Liver (tissue), 9 donors: Measurements from ENCODE around the gene MRPL46. TPM values are rescaled to one million over a fixed set of nuclear protein-coding genes. Genes with fewer than 3 reads are reported as not detected.

ENCODE experiments used
- DNase-seq: peaks from one replicate; pipeline ENCODE4 v3.0.0-alpha.2; 2017; ENCODE audit warnings: low spot score
- H3K27ac ChIP-seq, 2 donors: one replicate each; pipeline ENCODE4 v1.7.0; 2013; ENCODE audit warnings: inconsistent platforms in 2 of 2, low read length in 2 of 2, control low read depth in 1 of 2, low read depth in 1 of 2, mild to moderate bottlenecking in 1 of 2
- H3K27me3 ChIP-seq, 4 donors: one replicate each; pipeline versions ENCODE4 v1.6.1 to v1.7.0; 2013; ENCODE audit warnings: low read length in 3 of 4, inconsistent platforms in 1 of 4, mild to moderate bottlenecking in 1 of 4, moderate library complexity in 1 of 4; ENCODE audit not compliant: control insufficient read depth in 4 of 4, insufficient read depth in 4 of 4
- H3K36me3 ChIP-seq, 4 donors: one replicate each; pipeline versions ENCODE4 v1.6.1 to v1.7.0; 2013; ENCODE audit warnings: low read length in 3 of 4, mild to moderate bottlenecking in 3 of 4, low read depth in 1 of 4, moderate library complexity in 1 of 4; ENCODE audit not compliant: control insufficient read depth in 4 of 4, insufficient read depth in 3 of 4
- H3K4me1 ChIP-seq, 4 donors: one replicate each; pipeline versions ENCODE4 v1.6.1 to v1.7.0; 2013; ENCODE audit warnings: low read length in 3 of 4, mild to moderate bottlenecking in 3 of 4, moderate library complexity in 1 of 4; ENCODE audit not compliant: control insufficient read depth in 4 of 4, insufficient read depth in 4 of 4
- H3K4me3 ChIP-seq, 3 donors: one replicate each; pipeline versions ENCODE4 v1.6.1 to v1.7.0; 2013; ENCODE audit warnings: low read length in 3 of 3, control low read depth in 1 of 3, low read depth in 1 of 3, mild to moderate bottlenecking in 1 of 3
- H3K9ac ChIP-seq, 2 donors: one replicate each; pipeline ENCODE4 v1.7.0; 2013; ENCODE audit warnings: low read length in 2 of 2, mild to moderate bottlenecking in 2 of 2, moderate library complexity in 2 of 2, control low read depth in 1 of 2, low read depth in 1 of 2
- H3K9me3 ChIP-seq, 4 donors: one replicate each; pipeline versions ENCODE4 v1.6.1 to v1.7.0; 2013; ENCODE audit warnings: low read length in 3 of 4; ENCODE audit not compliant: control insufficient read depth in 4 of 4
- ATF3 ChIP-seq: IDR thresholded peaks from 2 replicates; pipeline ENCODE4 v1.6.1; 2016; ENCODE audit warnings: antibody characterized with exemption
- CTCF ChIP-seq: fragments of 150-350 bp; IDR thresholded peaks from 2 replicates; pipeline ENCODE4 v1.5.1; 2017; ENCODE audit warnings: improper control_type of control experiment, low read depth, low read length; ENCODE audit not compliant: missing input control
- EGR1 ChIP-seq, 2 donors: IDR thresholded peaks; 2 replicates each; pipeline ENCODE4 v1.6.1; 2016 to 2018; ENCODE audit warnings: antibody characterized with exemption in 2 of 2, low read depth in 2 of 2
- FOXA2 ChIP-seq: IDR thresholded peaks from 2 replicates; pipeline ENCODE4 v1.6.1; 2016; ENCODE audit warnings: antibody characterized with exemption
- GABPA ChIP-seq, 2 donors: IDR thresholded peaks in 1 of 2; conservative IDR thresholded peaks in 1 of 2; 2 replicates each; pipeline ENCODE4 v1.6.1; 2016; ENCODE audit warnings: antibody characterized with exemption in 2 of 2, mild to moderate bottlenecking in 1 of 2, moderate library complexity in 1 of 2
- HNF4A ChIP-seq, 2 donors: conservative IDR thresholded peaks; 2 replicates each; pipeline ENCODE4 v1.6.1; 2016; ENCODE audit warnings: antibody characterized with exemption in 2 of 2, mild to moderate bottlenecking in 2 of 2
- HNF4G ChIP-seq: IDR thresholded peaks from 2 replicates; pipeline ENCODE4 v1.6.1; 2016; ENCODE audit warnings: antibody characterized with exemption
- JUND ChIP-seq, 2 donors: IDR thresholded peaks; 2 replicates each; pipeline ENCODE4 v1.6.1; 2016; ENCODE audit warnings: antibody characterized with exemption in 2 of 2
- MAX ChIP-seq: IDR thresholded peaks from 2 replicates; pipeline ENCODE4 v1.6.1; 2016; ENCODE audit warnings: antibody characterized with exemption
- REST ChIP-seq: IDR thresholded peaks from 2 replicates; pipeline ENCODE4 v1.6.1; 2016; ENCODE audit warnings: antibody characterized with exemption, mild to moderate bottlenecking
- RXRA ChIP-seq, 2 donors: IDR thresholded peaks; 2 replicates each; pipeline ENCODE4 v1.6.1; 2017 to 2018; ENCODE audit warnings: antibody characterized with exemption in 2 of 2, mild to moderate bottlenecking in 1 of 2
- SP1 ChIP-seq: IDR thresholded peaks from 2 replicates; pipeline ENCODE4 v1.6.1; 2018; ENCODE audit warnings: antibody characterized with exemption, mild to moderate bottlenecking
- TAF1 ChIP-seq: conservative IDR thresholded peaks from 2 replicates; pipeline ENCODE4 v1.6.1; 2016; ENCODE audit warnings: antibody characterized with exemption, mild to moderate bottlenecking
- YY1 ChIP-seq: IDR thresholded peaks from 2 replicates; pipeline ENCODE4 v1.6.1; 2016; ENCODE audit warnings: antibody characterized with exemption, mild to moderate bottlenecking
- ZBTB33 ChIP-seq: IDR thresholded peaks from 2 replicates; pipeline ENCODE4 v1.6.1; 2016; ENCODE audit warnings: antibody characterized with exemption
- WGBS: extraction: QIAGEN DNeasy Blood & Tissue Kit; methylation state at CpG from one replicate; pipeline ENCODE4 v1.1.7; 2013; 5-methylcytosine and 5-hydroxymethylcytosine counted together
- polyA plus RNA-seq, 2 donors: library from polyadenylated mRNA; stranded (reverse) in 1 of 2; unstranded in 1 of 2; fragments of 200-250 nt in 1 of 2; fragments of >200 nt in 1 of 2; fragmentation: Nextera tagmentation in 1 of 2; extraction: Ambion mirVana in 1 of 2; gene quantifications; one replicate each; pipeline versions ENCODE4 v1.2.1 to v1.2.3, GENCODE V29; 2013 to 2015
- total RNA-seq, 2 donors: library from RNA; depleted of rRNA; stranded (reverse); fragments of >200 nt; gene quantifications; one replicate each; pipeline ENCODE4 v1.2.3, GENCODE V29; 2014
- donor health status: healthy.
- donor health status: healthy.
- donor health status: healthy.
- donor health status: healthy.
- donor health status: healthy.

MRPL46 gene
- total and polyA plus RNA-seq, 4 donors: 16.1 to 63.5 (median 39.2) TPM

- Histone ChIP-seq H3K27ac (no peak overlapping the region), H3K9ac (no peak overlapping the region), H3K4me1 (no peaks in the 10 kb centered on the region), H3K4me3 (no peak overlapping the region), H3K27me3 (no peaks in the 10 kb centered on the region), H3K9me3 (no peaks in the 10 kb centered on the region), H3K36me3 (peaks cover 0 to 15% (median 0%) of the 10 kb centered on the region in 4 donors)
- WGBS: 95% methylated on average over 2 of the region's 2 CpGs
- TF ChIP-seq SP1: no peak
- no peak for TF ChIP-seq EGR1 (IDR thresholded peaks at IDR 0.05; ENCODE audit: low read depth in 2 of 2)
- no peak for TF ChIP-seq TAF1
- no peak for TF ChIP-seq HNF4A (conservative IDR thresholded peaks at IDR 0.05)
- TF ChIP-seq JUND (IDR thresholded peaks at IDR 0.05): no peak
- no peak for DNase-seq
These were observed 38.5 kb upstream of the MRPL46 start for GRCh38 chr15:88505721-88506120.

- Histone ChIP-seq H3K4me3 (no peak overlapping the region), H3K9me3 (no peaks in the 10 kb centered on the region), H3K36me3 (peaks cover 0 to 7% (median 0%) of the 10 kb centered on the region in 4 donors), H3K9ac (no peak overlapping the region), H3K27me3 (no peaks in the 10 kb centered on the region), H3K27ac (no peak overlapping the region), H3K4me1 (no peaks in the 10 kb centered on the region)
- WGBS: 88% methylated on average over 1 of the region's 1 CpG
- no peak for DNase-seq
- TF ChIP-seq GABPA (IDR thresholded peaks at IDR 0.05 in 1 of 2, conservative IDR thresholded peaks at IDR 0.05 in 1 of 2) (no peak), YY1 (no peak), ZBTB33 (no peak), FOXA2 (no peak), ATF3 (no peak), TAF1 (no peak), HNF4A (conservative IDR thresholded peaks at IDR 0.05) (no peak), CTCF (no peak), MAX (no peak), RXRA (IDR thresholded peaks at IDR 0.05) (no peak)
These were observed 37.3 kb upstream of the MRPL46 start for GRCh38 chr15:88504445-88504844.

- H3K4me1 ChIP-seq: no peaks in the 10 kb centered on the region
- no peak for TF ChIP-seq REST
- TF ChIP-seq HNF4G: no peak
- no peak for TF ChIP-seq RXRA (IDR thresholded peaks at IDR 0.05)
- TF ChIP-seq JUND (IDR thresholded peaks at IDR 0.05): no peak
- TF ChIP-seq GABPA (IDR thresholded peaks at IDR 0.05 in 1 of 2, conservative IDR thresholded peaks at IDR 0.05 in 1 of 2): no peak
- H3K4me3 ChIP-seq: no peak overlapping the region
- no peak overlapping the region for H3K27ac ChIP-seq
- no peak overlapping the region for H3K9ac ChIP-seq
- DNase-seq: no peak
- no peaks in the 10 kb centered on the region for H3K27me3 ChIP-seq
- 88% methylated on average over 3 of the region's 3 CpGs for WGBS
- H3K9me3 ChIP-seq: no peaks in the 10 kb centered on the region
- no peaks in the 10 kb centered on the region for H3K36me3 ChIP-seq
These were observed 31.8 kb upstream of the MRPL46 start for GRCh38 chr15:88498996-88499395.
